HG03108 (cell line): ENCODE measurements around the gene KCNN3.
"Not testable (repeated sequence)": the region's sequence is repeated elsewhere in the genome, so short reads cannot be mapped to it uniquely, and the experiment has no call there.

Experiments used
- ATAC-seq: cut with Tn5 transposase; IDR thresholded peaks from one replicate; pipeline ENCODE4 v1.9.1; 2021; ENCODE audit warnings: moderate library complexity; ENCODE audit not compliant: unreplicated experiment

Gene KCNN3

GRCh38 chr1:154712166-154712810 is 157.8 kb downstream of the KCNN3 start:
- no peak for ATAC-seq

- no peak for ATAC-seq
These were observed 158.7 kb downstream of the KCNN3 start for GRCh38 chr1:154711416-154711815.

- ATAC-seq, result no peak
These were observed 160.0 kb downstream of the KCNN3 start for GRCh38 chr1:154710106-154710505.

- ATAC-seq, result no peak
These were observed 162.1 kb downstream of the KCNN3 start for GRCh38 chr1:154707901-154708463.

- ATAC-seq, result no peak
These were observed 163.2 kb downstream of the KCNN3 start for GRCh38 chr1:154706851-154707250.

GRCh38 chr1:154705544-154705943 is 164.5 kb downstream of the KCNN3 start:
- no peak for ATAC-seq

- no peak for ATAC-seq
These were observed 166.9 kb downstream of the KCNN3 start for GRCh38 chr1:154703170-154703569.

- ATAC-seq, result no peak
These were observed 171.6 kb downstream of the KCNN3 start for GRCh38 chr1:154698320-154699096.

- no peak for ATAC-seq
These were observed 172.4 kb downstream of the KCNN3 start for GRCh38 chr1:154697710-154698109.

GRCh38 chr1:154696456-154696855 is 173.6 kb downstream of the KCNN3 start:
- ATAC-seq, result no peak

- ATAC-seq, result no peak
These were observed 174.1 kb downstream of the KCNN3 start for GRCh38 chr1:154695985-154696384.

- ATAC-seq, result no peak
These were observed 175.1 kb downstream of the KCNN3 start for GRCh38 chr1:154694995-154695394.

GRCh38 chr1:154689083-154689482 is 181.0 kb downstream of the KCNN3 start:
- ATAC-seq, result no peak

- no peak for ATAC-seq
These were observed 183.6 kb downstream of the KCNN3 start for GRCh38 chr1:154686507-154686906.

GRCh38 chr1:154683820-154684219 is 186.3 kb downstream of the KCNN3 start:
- no peak for ATAC-seq

- no peak for ATAC-seq
These were observed 187.8 kb downstream of the KCNN3 start for GRCh38 chr1:154682254-154682653.

GRCh38 chr1:154677844-154678243 is 192.2 kb downstream of the KCNN3 start:
- not testable (repeated sequence) for ATAC-seq

- ATAC-seq, result not testable (repeated sequence)
These were observed 193.2 kb downstream of the KCNN3 start for GRCh38 chr1:154676847-154677246.

- ATAC-seq, result not testable (repeated sequence)
These were observed 195.6 kb downstream of the KCNN3 start for GRCh38 chr1:154674456-154674855.

- not testable (repeated sequence) for ATAC-seq
These were observed 197.8 kb downstream of the KCNN3 start for GRCh38 chr1:154672245-154672644.

GRCh38 chr1:154671412-154671811 is 198.7 kb downstream of the KCNN3 start:
- not testable (repeated sequence) for ATAC-seq
